RPMI8226 (cell line): Measurements from ENCODE around the gene MB21D2.
"Not testable (repeated sequence)": the region's sequence is repeated elsewhere in the genome, so short reads cannot be mapped to it uniquely, and the experiment has no call there.

Experiments
- DNase-seq: peaks from one replicate; pipeline ENCODE4 v3.0.0-alpha.2; 2015

The MB21D2 gene

GRCh38 chr3:192794216-192794615 lies 123.4 kb downstream of the MB21D2 start:
- no peak for DNase-seq

GRCh38 chr3:192788816-192789515 lies 128.7 kb downstream of the MB21D2 start:
- not testable (repeated sequence) for DNase-seq

DNA sequence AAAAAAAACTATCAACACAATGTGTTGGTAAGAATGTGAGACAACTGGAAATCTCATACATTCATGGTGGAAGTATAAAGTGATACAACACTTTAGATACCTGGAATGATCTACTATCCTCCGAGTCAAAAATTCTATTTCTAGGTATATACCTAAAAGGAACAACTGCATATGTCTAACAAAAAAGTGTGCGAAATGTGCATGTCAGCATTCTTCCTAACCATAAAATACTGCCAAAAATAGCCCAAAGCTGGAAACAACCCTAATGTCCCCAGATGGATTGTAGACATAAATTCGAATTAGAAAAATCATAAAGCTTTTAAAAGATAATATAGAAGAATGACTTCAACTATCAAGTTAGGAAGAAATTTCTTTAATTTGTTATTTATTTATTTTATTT lies 139.1 kb downstream of the MB21D2 start:
- no peak for DNase-seq

DNA sequence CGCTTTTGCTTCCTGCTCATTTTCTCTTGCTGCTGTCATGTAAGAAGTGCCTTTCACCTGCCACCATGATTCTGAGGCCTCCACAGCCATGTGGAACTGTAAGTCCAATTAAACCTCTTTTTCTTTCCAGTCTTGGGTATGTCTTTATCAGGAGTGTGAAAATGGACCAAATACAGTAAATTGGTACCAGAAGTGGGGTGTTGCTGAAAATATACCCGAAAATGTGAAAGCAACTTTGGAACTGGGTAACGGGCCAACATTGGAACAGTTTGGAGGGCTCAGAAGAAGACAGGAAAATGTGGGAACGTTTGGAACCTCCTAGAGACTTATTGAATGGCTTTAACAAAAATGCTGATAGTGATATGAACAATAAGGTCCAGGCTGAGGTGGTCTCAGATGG lies 143.3 kb downstream of the MB21D2 start:
- not testable (repeated sequence) for DNase-seq

- peak; percentile 21 for DNase-seq
Observed at GRCh38 chr3:192772240-192772894, 145.3 kb downstream of the MB21D2 start.

DNA sequence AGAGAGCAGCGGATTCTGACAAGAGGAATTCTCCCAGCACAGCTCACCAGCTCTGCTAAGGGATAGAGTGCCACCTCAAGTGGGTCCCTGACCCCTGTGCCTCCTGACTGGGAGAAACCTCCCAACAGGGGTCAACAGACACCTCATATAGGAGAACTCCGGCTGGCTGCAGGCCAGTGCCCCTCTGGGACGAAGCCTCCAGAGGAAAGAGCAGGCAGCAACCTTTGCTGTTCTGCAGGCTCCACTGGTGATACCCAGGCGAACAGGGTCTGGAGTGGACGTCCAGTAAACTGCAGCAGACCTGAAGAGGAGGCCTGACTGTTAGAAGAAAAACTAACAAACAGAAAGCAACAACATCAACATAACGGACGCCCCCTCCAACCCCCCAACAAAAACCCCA lies 159.0 kb downstream of the MB21D2 start:
- no peak for DNase-seq

DNA sequence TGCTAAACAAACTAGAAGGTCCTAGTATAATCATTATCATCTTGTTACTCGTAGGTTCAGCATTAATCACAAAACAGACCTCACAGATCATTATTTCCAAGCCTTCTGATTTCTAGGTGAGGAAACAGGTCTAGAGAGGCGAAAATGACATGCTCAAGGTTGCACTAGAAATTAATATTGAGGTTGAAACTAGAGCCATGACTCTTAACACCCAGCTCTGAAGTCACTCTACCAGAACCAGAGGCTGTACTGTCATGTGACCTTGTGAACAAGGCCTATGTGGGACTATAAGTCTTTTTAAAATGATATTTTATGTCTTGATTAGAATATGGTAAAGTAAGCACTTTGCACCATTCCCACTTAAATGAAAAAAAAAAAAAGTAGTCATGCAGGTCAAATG lies 166.5 kb downstream of the MB21D2 start:
- no peak for DNase-seq

DNA sequence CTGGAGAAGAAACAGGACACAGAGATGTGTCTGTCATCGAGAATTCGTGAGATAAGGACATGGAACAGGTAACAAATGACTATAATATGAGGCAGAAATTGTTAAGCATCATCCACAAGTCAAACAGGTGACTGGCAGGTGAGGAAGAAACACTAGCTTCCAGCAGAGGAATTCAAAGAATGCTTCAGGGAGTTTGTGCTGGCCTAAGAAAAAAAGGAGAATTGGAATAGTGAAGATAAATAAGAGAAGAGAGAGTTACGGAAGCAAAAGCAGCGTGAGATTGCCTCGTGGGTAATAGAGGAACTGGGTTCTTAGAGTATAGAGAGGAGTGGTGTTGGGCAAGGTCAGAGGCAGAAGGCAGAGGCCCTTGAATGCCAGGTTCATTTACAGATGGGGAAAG lies 167.5 kb downstream of the MB21D2 start:
- no peak for DNase-seq

- DNase-seq: no peak
Observed at GRCh38 chr3:192747746-192748145, 169.9 kb downstream of the MB21D2 start.

DNA sequence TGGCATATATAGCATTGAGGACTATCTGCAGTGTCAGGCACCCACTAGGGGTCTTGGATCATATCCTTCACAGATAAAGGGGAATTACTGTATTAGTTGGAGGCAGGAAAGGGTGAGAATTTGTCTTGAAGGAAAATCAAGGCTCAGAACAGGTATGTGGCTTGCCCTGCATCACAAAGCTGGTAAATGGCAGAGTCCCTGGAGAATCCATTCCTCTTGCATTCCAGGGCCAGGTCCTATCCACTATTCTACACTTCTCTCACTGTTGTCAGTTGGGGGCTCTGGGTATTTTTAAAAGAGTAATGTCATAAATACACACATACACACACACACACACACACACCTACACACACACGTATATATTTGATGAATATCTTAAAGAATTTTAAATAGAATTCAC lies 170.5 kb downstream of the MB21D2 start:
- DNase-seq: no peak
